ENCODE results near the gene NADSYN1. TPM values are rescaled to one million over a fixed set of nuclear protein-coding genes. Genes with fewer than 3 reads are reported as not detected.

Gene NADSYN1
- total RNA-seq, 1 donor from 2014 or later: 58.9 TPM

DNA sequence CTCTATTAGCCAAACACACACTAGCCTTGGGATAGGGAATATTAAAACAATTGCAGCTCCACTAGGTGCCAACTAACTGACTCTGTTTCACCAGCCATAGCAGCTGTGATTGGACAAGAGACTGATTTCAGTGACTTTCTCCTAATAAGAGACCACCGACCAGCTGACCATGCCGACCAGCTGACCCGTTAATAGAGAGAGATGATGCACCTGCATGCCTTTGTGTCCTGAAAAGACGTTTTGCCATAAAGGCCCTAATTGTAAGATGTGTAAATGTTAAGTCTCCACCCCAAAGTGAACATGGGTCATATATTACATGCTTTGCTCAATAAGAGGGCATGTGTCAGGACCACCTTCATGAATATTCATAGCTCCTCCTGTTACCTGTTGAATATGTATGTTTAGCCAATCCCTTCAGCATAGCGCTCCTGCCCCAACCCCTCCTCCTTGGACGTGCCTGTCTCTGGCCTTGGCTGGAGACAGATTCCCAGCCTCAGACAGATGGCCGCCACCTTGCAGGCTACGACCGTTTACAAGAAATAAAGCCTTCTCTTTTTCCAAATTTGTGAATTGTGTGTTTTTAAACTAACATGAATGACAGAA is 1.3 kb upstream of the NADSYN1 start:
- no peak for DNase-seq

- peak; percentile 44 for DNase-seq
These were observed 585 bp upstream of the NADSYN1 start for GRCh38 chr11:71452199-71453036.

GRCh38 chr11:71453918-71454304 is 908 bp downstream of the NADSYN1 start:
- no peak for DNase-seq

DNA sequence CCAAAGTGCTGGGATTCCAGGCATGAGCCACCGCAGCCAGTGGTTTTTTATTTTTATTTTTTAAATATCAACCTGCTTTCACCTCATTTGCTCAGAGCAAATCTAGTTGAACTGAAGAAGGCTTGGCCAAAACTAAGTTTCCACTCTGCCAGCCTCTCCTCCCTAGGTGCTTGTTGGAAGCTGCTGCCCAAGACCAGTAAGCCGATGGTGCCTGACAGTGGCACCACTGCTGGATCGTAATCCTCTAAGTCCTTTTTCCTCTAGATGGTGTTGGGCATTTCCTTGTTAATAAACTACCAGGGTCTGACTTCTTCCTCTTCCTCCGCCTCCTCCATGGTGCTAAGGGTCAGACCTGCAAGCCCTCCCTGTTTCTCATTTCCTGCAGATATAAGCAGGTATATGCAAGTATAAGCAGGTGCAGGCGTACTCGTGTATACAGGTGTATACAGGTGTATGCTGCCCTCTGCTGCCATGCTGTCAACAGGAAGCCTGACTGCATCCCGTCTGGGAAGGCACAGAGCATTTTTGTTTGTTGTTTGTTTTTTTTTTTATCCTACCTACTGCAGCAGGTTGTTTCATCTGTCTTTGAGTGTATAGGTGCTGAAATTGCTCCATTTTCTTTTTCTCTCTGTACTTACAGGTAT is 1.6 kb downstream of the NADSYN1 start:
- no peak for DNase-seq

GRCh38 chr11:71456294-71456693 is 3.3 kb downstream of the NADSYN1 start:
- DNase-seq: no peak

- no peak for DNase-seq
These were observed 3.8 kb downstream of the NADSYN1 start for GRCh38 chr11:71456831-71457230.

DNA sequence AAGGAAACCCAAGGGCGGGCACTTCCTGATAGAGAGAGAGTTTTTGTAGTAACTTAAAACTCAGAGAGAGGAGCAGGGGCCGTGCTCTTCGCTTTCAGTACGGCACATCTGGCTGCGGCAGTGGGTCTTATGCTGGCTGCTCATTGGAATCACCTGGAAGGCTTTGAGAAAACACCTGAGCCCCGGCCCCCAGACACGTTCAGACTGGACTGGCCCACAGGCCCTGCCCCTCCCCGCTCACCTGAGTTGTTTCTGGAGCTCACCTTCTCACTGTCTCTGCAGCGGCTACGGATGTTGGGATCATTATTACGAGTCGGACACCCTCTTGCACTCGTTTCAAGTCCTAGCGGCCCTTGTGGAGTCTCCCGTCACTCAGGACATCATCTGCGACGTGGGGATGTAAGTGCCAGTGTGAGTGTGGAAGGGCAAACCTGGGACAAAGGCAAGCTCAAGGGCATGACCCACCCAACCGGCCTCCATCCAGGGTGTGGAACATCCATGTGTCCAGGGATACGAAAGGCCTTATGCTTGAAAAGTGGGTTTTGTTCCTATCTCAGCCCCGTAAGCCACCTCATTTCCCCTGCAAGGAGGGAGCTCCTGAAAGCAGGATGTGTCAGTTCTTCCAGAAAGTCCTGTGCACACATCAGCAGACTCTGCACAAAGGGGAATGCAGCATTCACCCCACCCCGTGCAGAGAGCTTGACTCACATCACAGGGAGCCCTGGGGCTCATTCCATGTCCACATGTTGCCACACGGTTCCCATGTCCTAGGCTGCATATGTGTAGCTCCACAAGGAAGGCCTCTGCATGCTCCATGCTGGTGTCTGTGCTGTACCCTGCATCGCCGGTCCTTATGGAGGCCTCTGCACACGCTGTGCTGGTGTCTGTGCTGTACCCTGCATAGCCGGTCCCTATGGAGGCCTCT is 5.4 kb downstream of the NADSYN1 start:
- DNase-seq: peak; percentile 35

DNA sequence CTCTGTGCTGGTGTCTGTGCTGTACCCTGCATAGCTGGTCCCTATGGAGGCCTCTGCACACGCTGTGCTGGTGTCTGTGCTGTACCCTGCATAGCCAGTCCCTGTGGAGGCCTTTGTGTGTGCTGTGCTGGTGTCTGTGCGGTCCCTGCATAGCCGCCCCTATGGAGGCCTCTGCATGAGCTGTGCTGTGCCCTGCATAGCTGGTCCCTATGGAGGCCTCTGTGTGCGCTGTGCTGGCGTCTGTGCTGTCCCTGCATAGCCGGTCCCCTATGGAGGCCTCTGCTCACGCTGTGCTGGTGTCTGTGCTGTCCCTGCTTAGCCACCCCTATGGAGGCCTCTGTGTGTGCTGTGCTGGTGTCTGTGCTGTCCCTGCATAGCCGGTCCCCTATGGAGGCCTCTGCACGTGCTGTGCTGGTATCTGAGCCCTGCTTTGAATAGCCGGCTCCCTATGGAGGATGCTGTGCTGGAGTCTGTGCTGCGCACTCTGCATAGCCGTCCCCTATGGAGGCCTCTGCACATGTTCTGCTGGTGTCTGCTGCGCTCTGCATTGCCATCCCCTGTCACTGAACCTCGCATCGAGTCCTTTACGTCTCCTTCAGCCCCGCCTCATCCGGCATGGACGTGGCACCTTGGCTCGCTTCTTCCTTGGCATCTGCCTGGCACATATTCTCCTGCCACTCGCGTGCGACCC is 6.2 kb downstream of the NADSYN1 start:
- DNase-seq: no peak

- no peak for DNase-seq
These were observed 6.8 kb downstream of the NADSYN1 start for GRCh38 chr11:71459767-71460320.

DNA sequence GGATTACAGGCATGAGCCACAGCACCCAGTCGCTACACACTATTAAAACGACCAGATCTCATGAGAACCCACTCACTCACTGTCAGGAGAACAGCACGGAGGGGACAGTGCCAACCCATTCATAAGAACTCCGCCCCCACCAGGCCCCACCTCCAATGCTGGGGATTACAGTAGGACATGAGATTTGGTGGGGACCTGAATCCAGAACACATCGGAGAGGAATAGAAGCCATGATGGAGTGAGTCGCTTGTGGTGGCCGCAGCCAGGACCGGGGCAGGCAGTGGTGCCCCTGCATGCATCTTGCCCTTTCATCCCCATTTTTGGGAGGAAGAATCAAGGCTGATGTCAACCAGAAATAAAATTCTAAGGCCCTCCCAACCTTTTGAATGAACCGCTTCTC is 8.7 kb downstream of the NADSYN1 start:
- DNase-seq: no peak

DNA sequence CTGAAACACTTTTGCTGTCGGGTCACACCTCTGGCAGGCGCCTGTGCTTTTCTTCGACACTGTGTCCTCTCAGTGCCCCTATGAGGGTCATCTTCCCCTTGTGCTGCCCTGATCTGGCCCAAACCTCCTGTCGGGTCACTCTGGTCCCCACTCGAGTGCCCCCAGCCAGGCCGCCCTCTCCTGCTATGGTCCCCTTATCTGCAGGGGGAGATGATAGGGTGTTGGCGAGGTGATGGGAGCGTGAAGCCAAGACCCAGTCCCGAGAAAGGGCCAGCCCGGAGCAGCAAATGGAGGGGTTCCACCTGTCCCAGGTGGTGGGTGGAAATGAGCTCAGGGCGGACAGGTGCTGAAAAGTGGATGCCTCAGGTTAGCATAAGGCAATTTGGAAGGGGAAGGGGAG is 9.7 kb downstream of the NADSYN1 start:
- DNase-seq: no peak

GRCh38 chr11:71463331-71464211 is 10.6 kb downstream of the NADSYN1 start:
- DNase-seq: no peak

GRCh38 chr11:71465054-71465453 is 12.1 kb downstream of the NADSYN1 start:
- no peak for DNase-seq

DNA sequence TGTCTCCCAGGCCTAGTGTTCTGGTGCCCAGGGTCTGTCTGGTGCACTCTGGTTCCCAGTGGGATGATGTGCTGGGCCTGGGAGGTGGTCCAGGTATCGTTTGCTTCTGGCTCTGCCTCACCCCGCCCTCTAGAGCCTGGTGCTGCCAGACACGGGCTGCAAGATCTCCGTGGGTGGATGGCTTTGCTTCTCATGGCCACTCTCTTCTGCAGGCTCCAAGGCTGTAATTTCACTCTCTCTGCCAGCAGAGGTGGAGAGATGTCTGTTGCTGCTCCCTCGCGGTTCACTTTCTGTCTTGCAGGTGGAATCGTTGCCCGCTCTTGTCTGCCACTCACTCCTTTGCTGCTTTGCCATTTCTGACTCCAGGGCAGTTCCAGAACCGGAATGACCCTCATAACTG is 13.4 kb downstream of the NADSYN1 start:
- DNase-seq: no peak

GRCh38 chr11:71467164-71467563 is 14.2 kb downstream of the NADSYN1 start:
- DNase-seq: no peak

DNA sequence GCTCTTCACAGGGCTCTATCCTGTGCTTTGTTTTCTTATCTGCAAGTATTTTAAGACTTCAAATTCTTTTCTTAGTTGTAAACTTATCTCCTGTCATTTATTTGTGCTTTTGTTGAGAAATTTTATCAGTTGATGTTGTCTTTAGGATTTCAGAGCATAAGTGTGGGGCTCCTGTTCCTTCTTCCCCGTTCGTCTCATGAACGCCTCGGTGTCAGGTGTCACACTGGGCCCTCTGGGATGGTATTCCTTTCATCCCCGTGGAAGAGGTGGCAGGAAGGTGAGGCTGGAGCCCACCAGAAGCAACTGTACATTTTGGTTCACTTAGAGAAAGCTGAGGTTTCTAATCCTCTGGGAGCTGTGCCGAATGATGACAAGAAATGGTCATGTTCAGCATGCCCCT is 17.9 kb downstream of the NADSYN1 start:
- no peak for DNase-seq

DNA sequence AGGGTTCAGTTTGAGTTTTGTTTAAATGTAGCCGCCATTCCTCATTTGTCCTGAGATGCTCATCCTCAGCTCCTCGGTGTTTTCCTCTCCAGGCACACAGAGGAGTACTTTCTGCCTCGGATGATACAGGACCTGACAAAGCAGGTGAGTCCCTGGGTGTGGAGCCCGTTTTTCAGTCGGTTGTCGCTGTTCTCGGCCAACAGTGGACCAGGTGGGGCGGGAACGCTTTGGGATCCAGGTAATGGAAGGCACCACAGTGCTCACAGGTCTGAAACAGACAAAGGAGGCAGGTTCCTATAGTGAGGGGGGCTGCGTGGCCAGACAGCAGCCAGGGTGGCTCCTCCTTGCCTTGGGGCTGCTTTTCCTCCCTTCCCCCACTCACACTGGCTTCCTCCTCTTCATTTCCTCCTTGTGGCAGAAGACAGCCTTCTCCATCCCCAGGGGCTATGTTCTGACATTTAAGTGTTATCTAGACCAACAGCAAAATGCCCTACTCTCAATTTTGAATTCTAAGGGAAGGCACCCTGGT is 19.4 kb downstream of the NADSYN1 start:
- no peak for DNase-seq

DNA sequence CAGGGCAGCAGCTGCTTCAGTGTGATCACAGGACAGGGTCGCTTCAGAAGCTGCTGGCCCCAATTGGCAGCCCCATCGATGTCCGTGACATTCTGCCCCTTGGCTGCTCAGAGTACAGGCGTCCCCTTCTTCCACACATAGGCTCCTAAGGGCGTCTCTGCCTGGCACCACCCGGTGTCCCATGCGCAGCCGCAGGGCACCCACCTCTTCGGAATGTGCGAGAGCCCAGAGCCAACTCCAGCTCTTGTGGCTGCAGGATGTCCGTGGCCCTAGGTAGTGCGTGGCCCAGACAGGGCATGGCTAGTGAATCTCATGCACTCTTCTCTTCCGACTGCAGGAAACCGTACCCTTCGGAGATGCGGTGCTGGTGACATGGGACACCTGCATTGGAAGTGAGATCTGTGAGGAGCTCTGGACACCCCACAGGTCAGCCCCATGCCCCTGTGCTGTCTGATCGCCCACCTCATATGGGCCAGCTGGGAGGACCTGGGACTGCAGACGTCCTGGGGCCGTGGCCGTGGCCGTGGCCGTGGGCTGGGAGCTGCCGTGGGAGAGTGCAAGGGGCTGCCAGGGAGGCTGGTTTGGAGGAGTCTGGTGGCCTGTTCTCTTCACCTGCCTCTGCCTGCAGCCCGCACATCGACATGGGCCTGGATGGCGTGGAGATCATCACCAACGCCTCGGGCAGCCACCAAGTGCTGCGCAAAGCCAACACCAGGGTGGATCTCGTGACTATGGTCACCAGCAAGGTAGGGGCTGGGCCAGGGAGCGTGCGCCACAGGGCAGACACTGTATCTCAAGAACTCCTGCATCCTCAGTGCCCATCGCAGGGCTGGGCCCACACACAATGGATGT is 20.2 kb downstream of the NADSYN1 start:
- no peak for DNase-seq

DNA sequence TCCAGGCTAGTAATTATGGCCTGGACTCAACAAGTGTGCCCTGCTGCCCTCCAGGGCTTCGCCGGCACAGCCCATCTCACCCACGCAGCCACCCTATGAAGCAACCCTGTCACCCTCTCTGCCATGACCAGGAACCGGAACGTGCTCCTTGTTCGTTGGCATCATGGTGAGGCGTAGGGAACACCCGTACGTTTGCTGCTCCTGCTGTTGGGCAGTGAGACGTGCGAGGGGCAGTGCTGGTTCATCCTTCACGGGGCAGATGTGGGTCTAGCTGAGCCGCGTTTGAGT is 20.7 kb downstream of the NADSYN1 start:
- DNase-seq: no peak

Data from tongue (tissue), 2 donors.